GM23338 (cell line): ENCODE measurements around the gene CACNG8. TPM values are rescaled to one million over a fixed set of nuclear protein-coding genes. Genes with fewer than 3 reads are reported as not detected.

Experiments used
- ATAC-seq: fragments of 200-7000 bp; cut with Tn5 transposase; 3 replicates; pipeline ENCODE4 v1.9.1; 2020
- DNase-seq: peaks from one replicate; pipeline ENCODE4 v3.0.0-alpha.2; 2015; ENCODE audit warnings: low spot score
- H2AFZ ChIP-seq: fragments of 200-600 bp; sonication (generic); 2 replicates; pipeline ENCODE4 v1.8.0; 2016; ENCODE audit warnings: antibody characterized with exemption, mild to moderate bottlenecking, moderate library complexity
- H3F3A ChIP-seq: fragments of 200-600 bp; sonication (generic); replicated peaks from 2 replicates; pipeline ENCODE4 v1.8.0; 2017; ENCODE audit warnings: antibody characterized with exemption, mixed run types, low read depth
- H3K27ac ChIP-seq: fragments of 200-600 bp; sonication (generic); 2 replicates; pipeline ENCODE4 v1.6.1; 2016; ENCODE audit warnings: low read depth
- H3K27me3 ChIP-seq: fragments of 200-600 bp; sonication (generic); 2 replicates; pipeline ENCODE4 v1.8.0; 2016; ENCODE audit warnings: mild to moderate bottlenecking, mixed run types, moderate library complexity; ENCODE audit not compliant: insufficient read depth
- H3K36me3 ChIP-seq: fragments of 200-600 bp; sonication (generic); 2 replicates; pipeline ENCODE4 v1.8.0; 2016; ENCODE audit warnings: mild to moderate bottlenecking; ENCODE audit not compliant: insufficient read depth
- H3K4me1 ChIP-seq: fragments of 200-600 bp; sonication (generic); 2 replicates; pipeline ENCODE4 v1.8.0; 2016; ENCODE audit warnings: mild to moderate bottlenecking, moderate library complexity; ENCODE audit not compliant: insufficient read depth
- H3K4me2 ChIP-seq: fragments of 200-600 bp; sonication (generic); 2 replicates; pipeline ENCODE4 v1.7.1; 2017; ENCODE audit warnings: mixed run types
- H3K4me3 ChIP-seq: fragments of 200-600 bp; sonication (generic); 2 replicates; pipeline ENCODE4 v1.6.1; 2016; ENCODE audit warnings: mixed run types
- H3K79me2 ChIP-seq: fragments of 200-600 bp; sonication (generic); replicated peaks from 2 replicates; pipeline ENCODE4 v1.8.0; 2017; ENCODE audit warnings: mild to moderate bottlenecking; ENCODE audit not compliant: insufficient read depth
- H3K9me2 ChIP-seq: fragments of 200-600 bp; sonication (generic); 2 replicates; pipeline ENCODE4 v1.8.0; 2017; ENCODE audit not compliant: insufficient read depth
- H4K20me1 ChIP-seq: fragments of 200-600 bp; sonication (generic); replicated peaks from 2 replicates; pipeline ENCODE4 v1.8.0; 2017; ENCODE audit warnings: mild to moderate bottlenecking; ENCODE audit not compliant: insufficient read depth
- H3K27ac Mint-ChIP-seq: 2 replicates; pipeline ENCODE4 v1.8.0; 2020; ENCODE audit warnings: inconsistent platforms, mild to moderate bottlenecking, moderate library complexity, mixed read lengths
- H3K27me3 Mint-ChIP-seq: 3 replicates; pipeline ENCODE4 v1.8.0; 2022; ENCODE audit warnings: low read depth, mild to moderate bottlenecking, moderate library complexity, mixed read lengths, inconsistent platforms; ENCODE audit not compliant: insufficient read depth, poor library complexity
- H3K36me3 Mint-ChIP-seq: 3 replicates; pipeline ENCODE4 v1.8.0; 2021; ENCODE audit warnings: low read depth, mild to moderate bottlenecking, inconsistent platforms, moderate library complexity, mixed read lengths
- H3K4me1 Mint-ChIP-seq: 3 replicates; pipeline ENCODE4 v1.8.0; 2020; ENCODE audit warnings: mild to moderate bottlenecking, inconsistent platforms, mixed read lengths
- H3K4me3 Mint-ChIP-seq: 3 replicates; pipeline ENCODE4 v1.8.0; 2021; ENCODE audit warnings: moderate library complexity, mild to moderate bottlenecking, inconsistent platforms, mixed read lengths
- H3K9me3 Mint-ChIP-seq: 3 replicates; pipeline ENCODE4 v1.8.0; 2020; ENCODE audit warnings: moderate library complexity, mild to moderate bottlenecking, inconsistent platforms, mixed read lengths
- CREB1 ChIP-seq: fragments of 250-450 bp; sonication (Bioruptor Pico); IDR thresholded peaks from 2 replicates; pipeline ENCODE4 v1.5.0; 2020; ENCODE audit warnings: low read depth, mild to moderate bottlenecking, moderate library complexity
- EZH2 ChIP-seq: fragments of 200-600 bp; sonication (generic); IDR thresholded peaks from one replicate; pipeline ENCODE4 v1.8.0; 2017; ENCODE audit warnings: antibody characterized with exemption, mild to moderate bottlenecking, low read depth; ENCODE audit not compliant: unreplicated experiment
- EZH2phosphoT487 ChIP-seq: fragments of 200-600 bp; sonication (generic); IDR thresholded peaks from one replicate; pipeline ENCODE4 v1.8.1; 2018; ENCODE audit warnings: antibody characterized with exemption; ENCODE audit not compliant: unreplicated experiment
- JUNB ChIP-seq: IDR thresholded peaks from one replicate; pipeline ENCODE4 v1.6.1; 2016; ENCODE audit warnings: antibody characterized with exemption; ENCODE audit not compliant: unreplicated experiment
- NANOG ChIP-seq: IDR thresholded peaks from 2 replicates; pipeline ENCODE4 v1.6.1; 2016; ENCODE audit warnings: antibody characterized with exemption, borderline replicate concordance
- POLR2AphosphoS5 ChIP-seq: IDR thresholded peaks from 2 replicates; pipeline ENCODE4 v1.6.1; 2016; ENCODE audit warnings: antibody characterized with exemption, low read depth
- ZNF114 ChIP-seq: fragments of 250-450 bp; sonication (Bioruptor Pico); IDR thresholded peaks from 2 replicates; pipeline ENCODE4 v1.5.0; 2020; ENCODE audit warnings: mild to moderate bottlenecking, moderate library complexity
- ZNF331 ChIP-seq: fragments of 250-450 bp; sonication (Bioruptor Pico); IDR thresholded peaks from 2 replicates; pipeline ENCODE4 v1.5.0; 2020; ENCODE audit warnings: low read depth, mild to moderate bottlenecking, moderate library complexity
- polyA plus RNA-seq: library from polyadenylated mRNA; unstranded; fragments of >200 nt; fragmentation: Nextera tagmentation; extraction: Ambion mirVana; gene quantifications from 2 replicates; pipeline ENCODE4 v1.2.1, GENCODE V29; 2016
- total RNA-seq: library from RNA; depleted of rRNA; stranded (reverse); fragments of >200 nt; shearing (Covaris generic); gene quantifications from 2 replicates; pipeline ENCODE4 v1.2.3, GENCODE V29; 2014
- TF ChIP-seq, protein P1 (sequence below), 2 experiments: fragments of 200-600 bp in 1 of 2; sonication (generic) in 1 of 2; conservative IDR thresholded peaks; 2 replicates each; pipeline versions ENCODE4 v1.5.1 to v1.6.1; 2016 to 2017; ENCODE audit warnings: antibody characterized with exemption in 2 of 2, low read depth in 2 of 2, mild to moderate bottlenecking in 2 of 2, moderate library complexity in 1 of 2

Gene CACNG8
- total and polyA plus RNA-seq, 2 experiments from 2014 or later: 2.2 to 3.9 TPM

DNA sequence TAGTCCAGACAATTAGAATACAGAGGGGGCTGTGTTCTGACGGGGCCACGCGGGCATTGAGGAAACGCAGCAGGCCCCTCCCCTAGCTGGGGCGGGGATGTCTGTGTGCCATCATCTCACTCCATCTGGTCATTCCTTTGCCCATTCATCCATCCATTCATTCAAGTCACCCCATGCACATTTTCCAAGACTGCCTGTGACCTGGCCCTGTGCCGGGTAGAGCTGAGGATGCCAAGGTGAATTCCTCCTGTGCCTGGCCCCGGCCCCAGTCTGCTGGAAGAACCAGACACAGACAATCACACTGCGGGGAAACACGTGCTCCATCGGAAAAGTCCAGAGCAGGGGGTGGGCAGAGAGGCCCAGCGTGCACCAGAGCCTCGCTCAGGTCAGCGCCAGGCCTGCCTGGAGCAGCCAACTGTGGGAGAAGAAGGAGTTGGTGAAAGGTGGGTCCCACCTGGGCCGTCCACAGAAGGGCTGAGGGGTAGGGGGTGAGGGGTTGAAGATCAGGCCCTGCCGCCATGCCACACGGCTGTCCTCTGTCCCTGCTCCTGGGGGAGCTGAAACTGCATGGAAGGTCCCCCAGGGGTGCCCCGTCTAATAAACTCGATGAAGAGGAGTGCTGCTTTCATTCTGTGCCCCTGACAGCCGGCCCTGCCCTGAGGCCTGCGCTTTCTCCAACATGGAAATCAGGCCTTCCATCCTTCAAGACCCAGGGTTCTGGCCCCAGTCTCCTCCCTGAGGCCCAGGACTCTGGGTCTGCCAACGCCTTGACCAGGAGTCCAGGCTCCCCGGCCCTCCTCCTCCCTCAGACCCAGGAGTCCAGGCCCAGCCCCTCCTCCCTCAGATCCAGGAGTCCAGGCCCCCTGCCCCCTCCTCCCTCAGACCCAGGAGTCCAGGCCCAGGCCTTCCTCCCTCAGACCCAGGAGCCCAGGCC, 27.1 kb downstream of the CACNG8 start (continued):
- no peak for TF ChIP-seq EZH2

DNA sequence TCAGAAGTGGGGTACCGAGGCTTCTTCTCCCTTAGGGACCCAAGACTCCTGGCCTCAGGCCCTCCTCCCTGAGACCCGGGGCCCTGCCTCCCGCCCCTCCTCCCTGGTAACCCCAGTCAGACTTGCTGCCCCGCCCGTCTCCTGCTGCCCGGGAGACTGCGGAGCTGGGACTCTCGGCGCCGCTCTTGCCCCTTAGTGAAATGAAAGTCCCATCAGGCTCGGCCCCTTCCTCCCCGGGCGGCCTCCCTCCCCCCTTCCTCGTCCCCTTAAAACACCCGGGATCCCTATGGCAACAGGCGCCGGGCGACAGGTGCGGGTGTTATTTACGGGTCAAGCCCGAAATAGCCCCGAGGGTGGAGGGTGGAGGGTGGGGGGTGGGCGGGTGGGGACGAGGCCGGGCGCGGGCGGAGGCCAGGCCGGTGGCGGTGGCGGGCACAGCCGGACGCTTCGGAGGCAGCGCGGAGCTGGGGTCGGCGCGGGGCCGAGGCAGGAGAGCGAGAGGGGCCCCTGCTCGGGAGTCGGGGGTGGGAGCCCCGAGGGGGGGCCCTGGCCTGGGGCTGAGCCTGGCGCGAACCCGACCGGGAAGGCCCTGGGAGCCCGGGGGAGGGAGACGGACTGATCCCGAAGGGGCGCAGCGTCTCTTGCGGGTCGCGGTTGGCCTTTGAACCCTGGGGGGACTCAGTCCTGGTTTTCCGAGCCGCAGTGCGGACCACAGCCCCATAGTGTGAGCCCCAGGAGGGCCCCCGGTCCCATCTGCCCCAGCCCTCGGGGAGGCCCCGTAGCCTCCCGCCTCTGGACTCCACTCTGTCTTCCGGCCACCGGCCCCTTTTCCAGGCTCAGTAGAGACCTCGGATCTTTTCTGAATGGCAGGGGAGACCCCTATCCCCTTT, 28.7 kb downstream of the CACNG8 start, which contains the start of gene CACNG6:
CACNG6 (plus strand) TSS at position 414 of the 890 bp plus-strand sequence. CDS start 1,241 bp downstream, outside the sequence.
- Histone ChIP-seq H3K4me1 (peaks cover 10% of the 10 kb centered on the region), H3K4me3 (peak within 1 kb of the TSS; percentile 59), H2AFZ (peak within 1 kb of the TSS; percentile 56; the same call in 1 of the 2 replicates), H3K27ac (no peak within 1 kb of the TSS), H3F3A (peaks cover 4% of the 10 kb centered on the region; the same call in 1 of the 2 replicates), H3K4me2 (peak within 1 kb of the TSS; percentile 83), H3K27me3 (peaks cover 74% of the 10 kb centered on the region), H3K79me2 (no peaks in the 10 kb centered on the region), H3K9me2 (no peaks in the 10 kb centered on the region), H3K36me3 (no peaks in the 10 kb centered on the region), H4K20me1 (no peaks in the 10 kb centered on the region)
- ATAC-seq: peak; percentile 65
- Mint-ChIP-seq H3K9me3 (no peaks in the 10 kb centered on the region), H3K27ac (no peak within 1 kb of the TSS), H3K4me1 (peaks cover 15% of the 10 kb centered on the region), H3K4me3 (peak within 1 kb of the TSS; percentile 69), H3K27me3 (peaks cover 44% of the 10 kb centered on the region), H3K36me3 (no peaks in the 10 kb centered on the region; the same call in 2 of the 3 replicates)
- TF ChIP-seq, protein P1, sequence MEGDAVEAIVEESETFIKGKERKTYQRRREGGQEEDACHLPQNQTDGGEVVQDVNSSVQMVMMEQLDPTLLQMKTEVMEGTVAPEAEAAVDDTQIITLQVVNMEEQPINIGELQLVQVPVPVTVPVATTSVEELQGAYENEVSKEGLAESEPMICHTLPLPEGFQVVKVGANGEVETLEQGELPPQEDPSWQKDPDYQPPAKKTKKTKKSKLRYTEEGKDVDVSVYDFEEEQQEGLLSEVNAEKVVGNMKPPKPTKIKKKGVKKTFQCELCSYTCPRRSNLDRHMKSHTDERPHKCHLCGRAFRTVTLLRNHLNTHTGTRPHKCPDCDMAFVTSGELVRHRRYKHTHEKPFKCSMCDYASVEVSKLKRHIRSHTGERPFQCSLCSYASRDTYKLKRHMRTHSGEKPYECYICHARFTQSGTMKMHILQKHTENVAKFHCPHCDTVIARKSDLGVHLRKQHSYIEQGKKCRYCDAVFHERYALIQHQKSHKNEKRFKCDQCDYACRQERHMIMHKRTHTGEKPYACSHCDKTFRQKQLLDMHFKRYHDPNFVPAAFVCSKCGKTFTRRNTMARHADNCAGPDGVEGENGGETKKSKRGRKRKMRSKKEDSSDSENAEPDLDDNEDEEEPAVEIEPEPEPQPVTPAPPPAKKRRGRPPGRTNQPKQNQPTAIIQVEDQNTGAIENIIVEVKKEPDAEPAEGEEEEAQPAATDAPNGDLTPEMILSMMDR (conservative IDR thresholded peaks at IDR 0.05; ENCODE audit: low read depth in 2 of 2): no peak
- TF ChIP-seq POLR2AphosphoS5: peak; percentile 34; the same call in 1 of the 2 replicates
- DNase-seq: peak; percentile 86

- Histone ChIP-seq H3K79me2 (no peaks in the 10 kb centered on the region), H3K4me1 (peaks cover 10% of the 10 kb centered on the region), H3F3A (peaks cover 4% of the 10 kb centered on the region; the same call in 1 of the 2 replicates), H3K36me3 (no peaks in the 10 kb centered on the region), H4K20me1 (no peaks in the 10 kb centered on the region), H3K27me3 (peaks cover 76% of the 10 kb centered on the region), H3K4me3 (peak overlapping the region; percentile 59), H2AFZ (no peak overlapping the region; the same call in 1 of the 2 replicates), H3K9me2 (no peaks in the 10 kb centered on the region), H3K4me2 (peak overlapping the region; percentile 83), H3K27ac (no peak overlapping the region)
- no peaks in the 10 kb centered on the region for H3K9me3 Mint-ChIP-seq
- no peak for ATAC-seq
- no peak for DNase-seq
- peaks cover 15% of the 10 kb centered on the region for H3K4me1 Mint-ChIP-seq
- peak overlapping the region; percentile 69 for H3K4me3 Mint-ChIP-seq
- H3K36me3 Mint-ChIP-seq: no peaks in the 10 kb centered on the region; the same call in 2 of the 3 replicates
- no peak overlapping the region for H3K27ac Mint-ChIP-seq
- peaks cover 45% of the 10 kb centered on the region for H3K27me3 Mint-ChIP-seq
- TF ChIP-seq ZNF331 (CRISPR knock-in tag): no peak
- TF ChIP-seq ZNF114 (CRISPR knock-in tag): no peak
- TF ChIP-seq POLR2AphosphoS5: no peak
- TF ChIP-seq CREB1 (CRISPR knock-in tag): no peak
- TF ChIP-seq NANOG: no peak
- no peak for TF ChIP-seq JUNB
- no peak for TF ChIP-seq EZH2phosphoT487
- no peak for TF ChIP-seq EZH2
- TF ChIP-seq, protein P1 (conservative IDR thresholded peaks at IDR 0.05; ENCODE audit: low read depth in 2 of 2): no peak
These were observed 29.5 kb downstream of the CACNG8 start for GRCh38 chr19:53992211-53992610.
